ENCODE measurements around the gene CCDC148. TPM values are rescaled to one million over a fixed set of nuclear protein-coding genes. Genes with fewer than 3 reads are reported as not detected.

Gene CCDC148
- total RNA-seq, 1 donor from 2014 or later: 1.8 TPM

GRCh38 chr2:158184556-158185343 is 271.8 kb downstream of the CCDC148 start:
- H3K9me3 Mint-ChIP-seq (ENCODE audit: unreplicated experiment): peaks cover 4% of the 10 kb centered on the region
- H3K36me3 Mint-ChIP-seq (ENCODE audit: unreplicated experiment): no peaks in the 10 kb centered on the region
- peaks cover 2% of the 10 kb centered on the region for H3K4me1 Mint-ChIP-seq (ENCODE audit: low read depth, unreplicated experiment)
- H3K27me3 Mint-ChIP-seq (ENCODE audit: unreplicated experiment): no peaks in the 10 kb centered on the region
- H3K27ac Mint-ChIP-seq (ENCODE audit: unreplicated experiment): no peak overlapping the region
- no peak for TF ChIP-seq CTCF (IDR thresholded peaks at IDR 0.05; ENCODE audit: partially characterized antibody, unreplicated experiment)
- H3K4me3 Mint-ChIP-seq (ENCODE audit: unreplicated experiment): no peak overlapping the region
- DNase-seq: no peak

DNA sequence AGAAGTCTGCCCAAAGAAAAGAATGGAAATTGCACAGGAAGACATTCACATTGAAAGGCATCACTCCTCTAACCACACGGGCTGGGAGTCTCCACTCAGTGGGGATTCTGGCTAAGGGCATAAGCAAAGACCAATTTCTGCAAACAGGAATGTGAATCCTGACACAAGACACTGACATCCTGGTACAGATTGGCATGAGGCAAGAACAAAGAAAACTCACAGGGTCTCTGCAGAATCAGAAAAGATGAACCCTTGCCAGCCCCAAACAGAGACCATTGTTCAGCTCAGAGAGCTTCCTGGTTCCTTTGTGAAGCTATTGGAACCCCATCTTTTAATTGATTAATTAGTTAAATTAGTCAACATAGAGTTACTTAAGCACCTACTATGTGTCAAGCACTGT is 272.6 kb downstream of the CCDC148 start:
- peaks cover 4% of the 10 kb centered on the region for H3K9me3 Mint-ChIP-seq (ENCODE audit: unreplicated experiment)
- no peaks in the 10 kb centered on the region for H3K4me1 Mint-ChIP-seq (ENCODE audit: low read depth, unreplicated experiment)
- H3K27ac Mint-ChIP-seq (ENCODE audit: unreplicated experiment): no peak overlapping the region
- H3K36me3 Mint-ChIP-seq (ENCODE audit: unreplicated experiment): no peaks in the 10 kb centered on the region
- H3K4me3 Mint-ChIP-seq (ENCODE audit: unreplicated experiment): no peak overlapping the region
- no peaks in the 10 kb centered on the region for H3K27me3 Mint-ChIP-seq (ENCODE audit: unreplicated experiment)
- no peak for TF ChIP-seq CTCF (IDR thresholded peaks at IDR 0.05; ENCODE audit: partially characterized antibody, unreplicated experiment)
- no peak for DNase-seq

GRCh38 chr2:158182676-158183295 is 273.8 kb downstream of the CCDC148 start:
- Mint-ChIP-seq H3K36me3 (ENCODE audit: unreplicated experiment) (no peaks in the 10 kb centered on the region), H3K9me3 (ENCODE audit: unreplicated experiment) (peaks cover 4% of the 10 kb centered on the region), H3K27ac (ENCODE audit: unreplicated experiment) (no peak overlapping the region), H3K4me3 (ENCODE audit: unreplicated experiment) (no peak overlapping the region), H3K4me1 (ENCODE audit: low read depth, unreplicated experiment) (no peaks in the 10 kb centered on the region), H3K27me3 (ENCODE audit: unreplicated experiment) (no peaks in the 10 kb centered on the region)
- no peak for DNase-seq
- no peak for TF ChIP-seq CTCF (IDR thresholded peaks at IDR 0.05; ENCODE audit: partially characterized antibody, unreplicated experiment)

DNA sequence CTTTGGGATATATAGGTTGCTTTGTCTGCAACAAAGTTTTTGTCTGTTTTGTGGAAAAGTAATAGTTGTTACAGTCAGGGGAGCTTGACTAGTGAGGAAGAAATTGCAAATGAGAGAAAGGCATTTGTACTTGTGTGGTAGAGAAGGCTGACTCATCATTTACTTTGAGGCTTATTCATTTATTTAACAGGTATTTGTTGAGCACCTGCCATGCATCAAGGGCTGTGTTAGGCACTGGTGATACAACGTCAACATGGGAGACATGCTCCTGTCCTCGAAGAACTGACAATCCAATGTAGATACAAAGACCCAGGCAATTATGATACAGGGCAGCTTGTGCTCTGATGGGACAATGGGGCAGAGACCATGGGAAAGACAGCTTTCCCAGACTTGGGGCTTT is 275.4 kb downstream of the CCDC148 start:
- Mint-ChIP-seq H3K9me3 (ENCODE audit: unreplicated experiment) (peaks cover 4% of the 10 kb centered on the region), H3K27ac (ENCODE audit: unreplicated experiment) (no peak overlapping the region), H3K4me1 (ENCODE audit: low read depth, unreplicated experiment) (no peaks in the 10 kb centered on the region), H3K4me3 (ENCODE audit: unreplicated experiment) (no peak overlapping the region), H3K27me3 (ENCODE audit: unreplicated experiment) (no peaks in the 10 kb centered on the region), H3K36me3 (ENCODE audit: unreplicated experiment) (no peaks in the 10 kb centered on the region)
- TF ChIP-seq CTCF (IDR thresholded peaks at IDR 0.05; ENCODE audit: partially characterized antibody, unreplicated experiment): no peak
- DNase-seq: no peak

GRCh38 chr2:158179660-158180059 is 276.9 kb downstream of the CCDC148 start:
- no peaks in the 10 kb centered on the region for H3K4me1 Mint-ChIP-seq (ENCODE audit: low read depth, unreplicated experiment)
- no peak for DNase-seq
- peaks cover 4% of the 10 kb centered on the region for H3K9me3 Mint-ChIP-seq (ENCODE audit: unreplicated experiment)
- no peaks in the 10 kb centered on the region for H3K27me3 Mint-ChIP-seq (ENCODE audit: unreplicated experiment)
- H3K27ac Mint-ChIP-seq (ENCODE audit: unreplicated experiment): no peak overlapping the region
- no peak overlapping the region for H3K4me3 Mint-ChIP-seq (ENCODE audit: unreplicated experiment)
- H3K36me3 Mint-ChIP-seq (ENCODE audit: unreplicated experiment): no peaks in the 10 kb centered on the region
- TF ChIP-seq CTCF (IDR thresholded peaks at IDR 0.05; ENCODE audit: partially characterized antibody, unreplicated experiment): no peak

Data from glutamatergic neuron (in vitro differentiated cells).